Neural progenitor cell (in vitro differentiated cells): ENCODE data around the gene CEP68.

ENCODE experiments used
- EZH2 ChIP-seq: fragments of 200-600 bp; sonication (generic); IDR thresholded peaks from 2 replicates; pipeline ENCODE4 v1.6.1; 2017; ENCODE audit warnings: antibody characterized with exemption, mild to moderate bottlenecking, moderate library complexity
- TF ChIP-seq, protein P1 (sequence below): fragments of 200-600 bp; sonication (generic); IDR thresholded peaks from 2 replicates; pipeline ENCODE4 v1.5.1; 2017; ENCODE audit warnings: antibody characterized with exemption, mild to moderate bottlenecking

GRCh38 chr2:65057391-65058052 lies 1.3 kb downstream of the CEP68 start:
- TF ChIP-seq, protein P1, sequence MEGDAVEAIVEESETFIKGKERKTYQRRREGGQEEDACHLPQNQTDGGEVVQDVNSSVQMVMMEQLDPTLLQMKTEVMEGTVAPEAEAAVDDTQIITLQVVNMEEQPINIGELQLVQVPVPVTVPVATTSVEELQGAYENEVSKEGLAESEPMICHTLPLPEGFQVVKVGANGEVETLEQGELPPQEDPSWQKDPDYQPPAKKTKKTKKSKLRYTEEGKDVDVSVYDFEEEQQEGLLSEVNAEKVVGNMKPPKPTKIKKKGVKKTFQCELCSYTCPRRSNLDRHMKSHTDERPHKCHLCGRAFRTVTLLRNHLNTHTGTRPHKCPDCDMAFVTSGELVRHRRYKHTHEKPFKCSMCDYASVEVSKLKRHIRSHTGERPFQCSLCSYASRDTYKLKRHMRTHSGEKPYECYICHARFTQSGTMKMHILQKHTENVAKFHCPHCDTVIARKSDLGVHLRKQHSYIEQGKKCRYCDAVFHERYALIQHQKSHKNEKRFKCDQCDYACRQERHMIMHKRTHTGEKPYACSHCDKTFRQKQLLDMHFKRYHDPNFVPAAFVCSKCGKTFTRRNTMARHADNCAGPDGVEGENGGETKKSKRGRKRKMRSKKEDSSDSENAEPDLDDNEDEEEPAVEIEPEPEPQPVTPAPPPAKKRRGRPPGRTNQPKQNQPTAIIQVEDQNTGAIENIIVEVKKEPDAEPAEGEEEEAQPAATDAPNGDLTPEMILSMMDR, result no peak
- TF ChIP-seq EZH2, result no peak
